DMS 273 (cell line): ENCODE results near the gene VAPB.
"Not testable (repeated sequence)": the region's sequence is repeated elsewhere in the genome, so short reads cannot be mapped to it uniquely, and the experiment has no call there.

Experiments
- DNase-seq: peaks from one replicate; lab custom pipeline; 2025; ENCODE audit not compliant: unreplicated experiment; lab: John Stamatoyannopoulos, UW

VAPB gene

DNA sequence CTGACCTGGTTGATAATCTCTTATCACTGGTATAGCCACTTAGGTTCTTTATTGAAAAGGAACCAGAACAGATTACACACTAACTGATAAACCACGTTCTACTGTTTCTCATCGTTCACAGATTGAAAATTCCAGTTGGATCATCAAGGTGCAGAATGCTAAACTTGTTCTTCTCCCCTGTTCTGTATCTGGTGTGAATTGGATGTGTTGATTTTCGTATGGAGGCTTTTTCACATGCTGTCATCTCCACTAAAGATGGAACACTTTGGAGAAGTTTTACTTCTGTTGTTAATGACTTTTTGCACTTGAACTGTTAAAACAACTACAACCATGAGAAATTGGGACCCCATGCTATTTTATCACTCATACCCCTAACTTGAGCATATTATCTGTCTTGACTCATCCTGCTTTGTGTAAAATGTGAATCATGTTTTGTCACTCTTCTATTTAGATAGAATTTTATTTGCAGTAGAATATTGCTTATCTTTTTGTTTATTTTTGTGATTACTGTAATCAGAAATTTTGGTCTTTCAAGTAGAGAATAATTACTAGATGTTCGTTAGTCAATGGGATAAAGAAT, 17.5 kb downstream of the VAPB start:
- DNase-seq, result no peak

DNA sequence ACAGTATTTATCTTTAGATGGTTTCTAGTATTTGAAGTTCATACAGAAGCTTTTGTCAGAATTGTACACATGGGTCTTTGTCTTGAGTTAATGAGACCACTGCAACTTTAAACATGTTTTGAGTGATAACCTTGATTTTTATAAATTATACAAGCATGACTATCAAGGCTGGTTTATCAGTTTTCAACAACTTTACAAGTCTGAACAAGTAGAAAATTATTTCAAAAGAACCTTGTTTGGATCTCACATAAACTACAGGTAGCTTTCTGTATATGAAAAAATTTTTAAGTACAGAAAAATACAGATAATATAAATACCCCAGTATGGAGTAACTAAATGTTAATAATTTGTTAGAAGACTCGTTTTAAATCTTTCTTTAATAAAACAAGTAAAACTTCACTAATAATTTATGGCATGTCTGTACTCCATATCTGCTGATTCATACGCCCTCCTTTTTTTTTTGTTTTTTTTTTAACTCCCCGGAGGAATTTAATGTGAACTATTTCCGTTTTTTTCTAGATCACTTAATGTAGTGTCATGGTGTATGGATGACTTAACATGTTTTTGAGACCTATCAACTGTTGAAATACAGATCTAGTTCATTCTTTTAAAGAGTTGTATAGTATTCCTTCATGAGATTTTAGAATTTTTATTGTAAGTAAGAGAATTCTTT, 18.3 kb downstream of the VAPB start:
- no peak for DNase-seq

DNA sequence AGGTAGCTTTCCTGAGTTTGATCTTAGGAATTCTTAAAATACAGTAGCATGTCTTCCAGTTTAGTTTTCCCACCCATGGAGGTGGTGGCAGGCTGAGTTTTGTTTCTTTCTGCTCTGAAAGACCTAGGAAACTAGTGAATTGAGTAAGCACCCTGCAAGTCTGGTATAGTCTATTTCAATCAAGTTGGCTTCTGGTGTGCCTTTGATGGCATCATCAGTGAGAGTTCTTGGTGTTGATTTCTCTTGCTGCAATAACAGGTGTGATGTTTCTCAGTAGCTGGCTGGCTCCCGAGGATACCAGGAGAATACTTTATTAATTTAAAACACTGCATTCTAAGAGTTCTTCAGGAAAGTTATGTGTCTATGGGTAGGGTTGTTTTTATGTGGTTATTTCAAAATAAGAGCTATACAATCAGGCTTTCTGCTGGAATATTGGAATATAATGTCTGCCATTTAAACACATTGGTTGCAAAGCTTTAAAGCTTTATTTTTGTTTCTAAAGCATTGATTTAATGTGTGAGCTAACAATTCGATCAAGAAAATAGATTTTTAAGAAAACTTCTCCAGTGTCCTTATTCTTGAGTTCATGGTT, 19.0 kb downstream of the VAPB start:
- DNase-seq, result no peak

DNA sequence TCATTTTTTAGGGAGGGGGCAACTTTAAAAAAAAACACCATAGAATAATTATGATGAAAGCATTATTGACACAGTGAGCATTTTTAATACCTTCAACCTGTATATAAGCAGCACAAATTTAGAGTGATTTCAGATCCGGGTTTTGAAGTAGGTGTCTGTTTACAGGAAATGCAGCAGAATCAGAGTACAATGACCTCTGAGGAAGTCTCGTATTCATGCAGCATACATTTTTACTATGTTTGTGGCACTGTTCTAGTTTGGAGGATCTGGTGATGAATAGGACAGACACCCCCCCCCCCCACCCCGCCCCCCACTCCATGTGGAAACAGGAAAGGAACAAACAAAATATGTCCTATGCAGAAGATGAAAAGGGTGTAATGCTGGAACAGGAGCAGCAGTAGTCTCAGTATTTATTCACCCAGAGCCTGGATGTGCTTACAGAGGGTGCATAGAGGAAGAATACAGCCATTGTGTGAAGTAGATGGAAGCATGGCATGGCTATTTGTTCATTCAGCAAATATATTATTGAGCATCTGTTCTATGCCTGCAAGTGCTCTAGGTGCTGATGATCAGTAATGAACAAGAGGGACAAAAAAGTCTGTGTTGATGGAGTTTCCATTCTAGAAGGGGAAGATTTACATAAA, 19.7 kb downstream of the VAPB start:
- no peak for DNase-seq

DNA sequence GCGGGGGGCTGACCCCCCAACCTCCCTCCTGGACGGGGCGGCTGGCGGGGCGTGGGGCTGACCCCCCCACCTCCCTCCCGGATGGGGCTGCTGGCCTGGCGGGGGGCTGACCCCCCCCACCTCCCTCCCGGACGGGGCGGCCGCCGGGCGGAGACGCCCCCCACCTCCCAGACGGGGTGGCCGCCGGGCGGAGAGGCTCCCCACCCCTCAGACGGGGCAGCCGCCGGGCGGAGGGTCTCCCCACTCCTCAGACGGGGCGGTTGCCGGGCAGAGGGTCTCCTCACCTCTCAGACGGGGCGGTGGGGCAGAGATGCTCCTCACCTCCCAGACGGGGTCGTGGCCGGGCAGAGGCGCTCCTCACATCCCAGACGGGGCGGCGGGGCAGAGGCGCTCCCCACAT, 25.2 kb downstream of the VAPB start:
- not testable (repeated sequence) for DNase-seq

DNA sequence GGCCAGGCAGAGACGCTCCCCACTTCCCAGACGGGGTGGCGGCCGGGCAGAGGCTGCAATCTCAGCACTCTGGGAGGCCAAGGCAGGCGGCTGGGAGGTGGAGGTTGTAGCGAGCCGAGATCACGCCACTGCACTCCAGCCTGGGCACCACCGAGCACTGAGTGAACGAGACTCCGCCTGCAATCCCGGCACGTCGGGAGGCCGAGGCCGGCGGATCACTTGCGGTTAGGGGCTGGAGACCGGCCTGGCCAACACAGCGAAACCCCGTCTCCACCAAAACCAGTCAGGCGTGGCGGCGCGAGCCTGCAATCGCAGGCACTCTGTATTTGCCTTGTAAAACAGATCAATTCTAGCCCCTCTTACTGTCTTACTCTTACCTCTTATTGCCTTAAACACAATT, 25.8 kb downstream of the VAPB start:
- DNase-seq, result not testable (repeated sequence)

DNA sequence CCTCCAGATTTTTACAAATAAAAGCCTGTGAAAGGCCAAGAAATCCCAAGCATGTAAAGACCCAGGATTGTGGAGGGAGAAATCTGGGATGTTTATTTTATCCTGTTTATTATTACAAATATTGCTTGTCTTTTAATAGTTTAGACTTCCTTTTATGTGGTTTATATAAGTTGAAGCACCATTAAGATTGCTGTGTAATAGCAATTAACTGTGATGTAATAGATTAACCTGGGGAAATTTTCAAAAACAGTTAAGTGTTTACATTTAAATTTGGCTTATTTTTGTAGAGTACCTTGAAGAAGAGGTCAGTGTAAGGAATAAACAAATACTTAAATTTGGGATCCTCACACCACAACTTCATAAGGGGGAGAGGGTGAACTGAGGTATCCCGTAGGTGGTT, 27.0 kb downstream of the VAPB start:
- no peak for DNase-seq

DNA sequence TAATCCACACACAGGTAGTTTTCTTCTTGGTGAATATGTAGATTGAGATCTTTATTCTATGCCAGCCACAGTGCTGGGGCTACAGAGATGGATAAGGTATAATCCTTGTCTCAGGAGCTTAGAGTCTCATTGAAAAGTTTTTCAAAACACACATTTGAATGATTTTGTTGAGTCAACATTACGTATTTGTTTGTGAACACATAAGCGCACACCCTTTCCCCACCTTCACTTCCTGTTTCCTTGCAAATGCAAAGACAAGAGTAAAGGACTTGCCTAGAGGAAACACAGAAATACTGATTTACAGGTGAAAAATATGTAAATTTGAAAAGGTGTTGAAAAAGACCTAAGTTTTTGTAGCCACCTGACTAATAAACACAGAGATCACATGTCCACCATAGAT, 27.8 kb downstream of the VAPB start:
- DNase-seq, result no peak

DNA sequence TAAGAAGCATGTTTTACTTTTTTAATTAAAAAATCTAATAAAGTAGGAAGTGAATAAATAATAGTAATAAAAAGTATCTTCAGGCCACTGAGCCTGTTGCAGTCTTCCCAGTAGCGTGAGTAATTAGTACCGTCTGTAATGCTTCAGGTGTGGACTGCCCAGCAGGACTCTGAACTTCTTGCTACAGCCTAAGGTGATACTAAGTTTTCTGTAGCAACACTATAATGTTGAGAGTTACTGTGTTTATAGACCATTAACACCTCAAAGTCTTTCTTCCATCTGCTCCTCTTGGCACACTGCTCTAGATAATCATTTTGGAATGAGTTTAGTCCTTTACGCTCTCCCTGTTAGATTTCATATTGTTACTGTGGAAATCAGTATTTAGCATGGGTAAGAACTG, 28.4 kb downstream of the VAPB start:
- peak; percentile 33 for DNase-seq

DNA sequence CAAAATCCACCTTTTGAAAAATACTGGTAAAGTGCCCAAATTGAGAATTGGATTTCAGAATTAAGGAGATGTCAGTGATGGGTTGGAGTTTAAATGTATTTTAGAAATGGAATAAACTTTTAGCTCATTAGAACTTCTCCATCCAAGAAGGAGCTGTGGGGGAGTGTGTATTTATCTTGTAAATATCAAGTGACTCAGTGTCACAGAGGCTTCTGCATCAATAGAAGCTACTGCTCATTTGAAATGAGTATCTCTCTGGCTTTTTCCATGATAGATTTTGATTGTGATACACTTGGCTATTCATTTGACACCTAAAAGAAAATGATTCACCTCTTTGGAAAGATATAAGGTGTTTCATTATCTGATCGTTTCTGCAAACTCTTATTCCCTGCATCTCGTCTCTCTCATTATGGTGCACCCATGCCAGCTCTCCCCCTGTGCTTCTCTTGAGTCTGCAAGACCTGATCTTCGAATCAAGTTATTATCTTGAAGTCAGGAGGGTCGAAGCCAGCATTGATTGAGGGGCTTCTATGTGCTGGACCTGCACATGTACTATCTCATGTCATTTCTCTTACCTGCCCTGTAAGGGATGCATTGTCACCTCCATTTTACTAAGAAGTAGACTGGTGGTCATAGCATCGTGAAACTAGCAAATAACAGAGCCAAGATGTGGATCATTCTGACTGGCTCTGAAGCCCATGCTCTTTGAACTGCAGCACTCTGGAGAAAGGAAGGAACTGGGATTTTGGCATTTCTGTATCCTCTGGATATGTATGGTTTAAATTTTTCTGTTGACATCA, 30.1 kb downstream of the VAPB start:
- no peak for DNase-seq

DNA sequence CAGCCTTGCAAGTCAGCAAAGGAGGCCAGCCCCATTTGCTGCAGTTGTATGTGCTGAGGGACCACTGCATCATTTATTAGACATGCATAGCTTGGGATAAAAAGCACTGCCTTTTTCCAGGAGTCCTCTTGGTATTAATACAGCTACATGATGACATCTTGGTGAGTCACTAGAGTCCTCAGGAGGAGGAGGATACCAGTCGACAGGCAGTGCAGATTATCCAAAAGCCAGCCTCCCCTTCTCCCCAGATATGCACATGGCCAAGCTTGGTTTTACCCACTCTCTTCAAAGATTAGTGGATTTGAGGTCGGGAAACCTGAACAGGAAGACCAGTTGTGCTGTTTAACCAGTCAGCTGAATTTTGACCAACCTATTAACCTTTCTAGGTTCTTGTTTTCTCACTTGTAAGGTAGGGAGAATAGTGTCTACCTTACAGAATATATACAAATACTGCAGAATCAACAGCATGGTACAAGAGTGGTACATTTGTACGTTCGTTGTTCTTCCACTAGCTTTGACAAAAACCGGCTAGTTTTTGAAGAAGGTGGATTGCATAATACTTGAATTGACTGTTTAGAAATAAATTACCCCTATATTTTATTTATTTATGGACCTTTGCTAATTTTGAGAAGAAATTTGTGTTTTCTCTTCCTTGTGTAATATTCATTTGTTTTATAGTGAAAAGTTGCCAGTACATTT, 31.9 kb downstream of the VAPB start:
- DNase-seq, result no peak

DNA sequence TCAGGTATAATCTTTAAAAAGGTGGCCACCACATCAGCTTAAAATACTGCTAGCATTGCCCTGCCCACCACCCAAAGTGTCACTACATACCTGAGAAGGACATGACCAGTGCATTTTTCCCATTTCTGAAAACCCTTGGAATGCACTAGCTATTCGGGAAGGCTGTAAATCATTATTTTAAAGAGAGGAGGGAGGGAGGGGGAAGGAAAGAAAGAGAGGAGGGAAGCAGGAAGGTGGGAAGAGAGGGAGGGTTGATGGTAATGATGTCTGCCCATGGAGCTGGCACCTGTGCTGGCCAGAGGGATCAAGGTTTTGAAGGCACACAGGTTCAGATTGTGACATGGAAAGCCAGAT, 32.4 kb downstream of the VAPB start:
- DNase-seq, result no peak

DNA sequence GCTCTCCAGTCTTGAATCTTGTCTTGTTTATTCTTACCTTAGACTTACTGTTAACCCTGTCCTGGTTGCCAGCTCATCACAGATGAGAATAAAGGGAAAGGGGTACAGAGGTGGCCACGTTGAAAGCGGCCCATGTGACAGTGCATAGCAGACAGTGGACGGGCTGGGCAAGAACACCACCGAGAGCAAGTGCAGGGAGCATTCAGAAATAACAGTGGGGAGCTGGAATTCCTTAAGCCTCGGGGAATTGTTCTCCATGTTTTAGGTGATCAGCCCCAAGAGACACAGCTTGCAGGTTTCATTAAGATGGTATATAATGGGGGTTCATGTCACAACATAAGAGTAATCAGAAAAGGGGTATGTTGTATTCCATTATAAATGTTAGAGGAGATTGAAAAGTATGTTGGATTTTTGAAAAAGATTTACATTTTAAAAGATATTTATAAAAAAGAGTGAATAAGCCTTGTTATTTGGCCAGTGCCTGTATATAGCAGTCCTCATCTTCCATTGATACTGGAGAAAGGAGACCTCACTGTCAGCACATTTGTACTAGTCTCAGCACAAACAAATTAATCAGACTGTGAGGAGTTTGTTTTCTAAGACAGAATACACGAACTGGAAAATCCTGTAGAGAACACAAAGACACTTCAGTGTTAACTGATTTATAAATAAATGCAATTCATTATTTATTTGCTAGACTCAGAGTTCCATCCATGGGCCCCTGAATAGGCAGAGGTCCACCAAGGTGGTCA, 35.4 kb downstream of the VAPB start:
- DNase-seq, result no peak

DNA sequence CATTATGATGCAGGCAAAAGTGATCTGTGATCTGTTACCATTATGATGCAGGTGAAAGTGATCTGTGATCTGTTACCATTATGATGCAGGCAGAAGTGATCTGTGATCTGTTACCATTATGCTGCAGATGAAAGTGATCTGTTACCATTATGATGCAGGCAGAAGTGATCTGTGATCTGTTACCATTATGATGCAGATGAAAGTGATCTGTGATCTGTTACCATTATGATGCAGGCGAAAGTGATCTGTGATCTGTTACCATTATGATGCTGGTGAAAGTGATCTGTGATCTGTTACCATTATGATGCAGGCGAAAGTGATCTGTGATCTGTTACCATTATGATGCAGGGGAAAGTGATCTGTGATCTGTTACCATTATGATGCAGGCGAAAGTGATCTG, 38.5 kb downstream of the VAPB start:
- not testable (repeated sequence) for DNase-seq

DNA sequence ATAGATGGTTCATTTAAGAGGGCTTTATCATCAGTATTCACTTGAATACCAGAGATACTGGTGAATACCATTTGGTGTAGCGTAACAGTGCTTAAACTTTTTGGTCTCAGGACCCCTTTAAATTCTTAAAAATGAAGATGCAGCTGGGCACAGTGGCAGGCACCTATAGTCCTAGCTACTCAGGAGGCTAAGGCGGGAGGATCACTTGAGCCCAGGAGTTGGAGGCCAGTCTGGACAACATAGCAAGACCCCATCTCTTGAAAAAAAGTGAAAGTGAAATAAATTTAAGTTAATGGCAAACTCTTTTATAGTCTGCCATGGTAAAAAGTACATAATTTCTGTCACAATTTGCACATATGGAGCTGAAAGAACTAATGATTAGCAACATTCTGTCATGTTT, 39.3 kb downstream of the VAPB start:
- no peak for DNase-seq

DNA sequence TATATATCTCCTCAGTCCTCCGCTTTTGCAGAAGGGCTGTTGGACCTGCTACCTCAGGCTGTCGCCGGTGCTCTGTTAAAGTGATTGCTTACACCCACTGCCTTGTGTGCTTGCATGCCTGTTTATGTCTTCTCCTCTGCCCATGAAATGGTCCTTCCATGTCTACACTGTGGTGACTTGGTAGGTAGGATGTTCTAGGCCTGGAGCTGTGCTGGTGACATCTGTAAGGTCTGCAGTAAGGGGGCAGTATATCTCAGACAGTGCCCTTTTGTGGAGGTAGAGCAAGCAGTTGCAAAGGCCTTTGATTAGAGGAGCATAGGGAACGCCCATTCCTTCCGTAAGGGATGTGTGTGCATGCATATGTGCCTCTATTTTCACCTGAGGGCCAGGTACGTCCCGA, 40.3 kb downstream of the VAPB start:
- no peak for DNase-seq

DNA sequence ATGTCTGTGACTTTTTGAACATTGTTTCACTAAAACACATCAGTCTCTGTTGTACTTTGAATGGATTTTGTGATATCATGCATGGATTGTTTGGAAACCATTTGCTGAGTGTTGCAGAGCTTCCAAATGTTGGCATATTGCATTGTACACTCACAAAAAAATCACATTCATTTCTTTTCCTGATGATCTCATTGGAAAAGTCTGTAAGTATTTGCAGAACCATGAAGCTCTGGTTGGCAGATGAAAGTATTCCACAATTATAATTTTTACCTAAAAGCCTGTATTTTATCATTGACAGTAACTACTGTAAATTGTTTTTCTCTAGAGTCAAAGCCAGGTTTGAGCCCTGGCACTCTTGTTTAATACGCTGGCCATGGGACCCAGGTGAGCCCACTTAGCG, 42.1 kb downstream of the VAPB start:
- DNase-seq, result no peak

DNA sequence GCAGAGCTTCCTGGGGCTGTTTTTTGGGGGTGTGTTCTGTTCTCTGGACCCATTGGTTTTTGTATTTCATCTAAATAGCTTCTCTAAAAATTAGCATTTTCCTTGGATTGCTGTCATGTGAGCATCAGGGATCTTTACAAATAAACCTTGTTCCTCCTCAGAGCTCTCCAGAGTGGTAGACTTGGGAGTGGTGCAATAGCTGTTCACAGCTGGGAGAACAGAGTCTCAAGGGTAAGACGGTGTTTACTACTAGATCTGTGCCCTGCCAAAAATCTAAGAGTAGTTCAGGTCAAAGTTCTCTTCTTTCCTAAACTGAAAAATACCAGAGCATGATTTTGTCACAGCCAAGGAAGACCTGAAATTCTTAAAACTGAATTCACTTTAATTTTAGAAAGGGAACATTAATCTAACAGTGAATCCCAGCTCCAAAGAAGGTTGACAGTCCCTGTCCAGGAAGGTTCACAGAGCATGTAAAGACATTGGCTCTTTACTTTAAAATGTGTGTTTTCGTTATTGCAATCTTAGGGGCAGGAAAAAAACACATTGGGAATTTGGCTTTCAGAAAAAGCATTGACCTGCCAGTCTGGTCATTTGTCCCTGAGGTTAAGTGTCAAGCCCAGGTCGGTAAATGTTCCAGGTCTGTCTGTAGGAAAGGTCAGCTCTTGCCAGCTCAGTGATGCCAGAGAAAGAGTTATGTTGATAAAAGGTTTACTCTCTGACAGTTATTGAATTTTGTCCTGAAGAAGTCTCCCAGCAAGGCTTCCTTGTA, 43.3 kb downstream of the VAPB start:
- DNase-seq, result no peak

DNA sequence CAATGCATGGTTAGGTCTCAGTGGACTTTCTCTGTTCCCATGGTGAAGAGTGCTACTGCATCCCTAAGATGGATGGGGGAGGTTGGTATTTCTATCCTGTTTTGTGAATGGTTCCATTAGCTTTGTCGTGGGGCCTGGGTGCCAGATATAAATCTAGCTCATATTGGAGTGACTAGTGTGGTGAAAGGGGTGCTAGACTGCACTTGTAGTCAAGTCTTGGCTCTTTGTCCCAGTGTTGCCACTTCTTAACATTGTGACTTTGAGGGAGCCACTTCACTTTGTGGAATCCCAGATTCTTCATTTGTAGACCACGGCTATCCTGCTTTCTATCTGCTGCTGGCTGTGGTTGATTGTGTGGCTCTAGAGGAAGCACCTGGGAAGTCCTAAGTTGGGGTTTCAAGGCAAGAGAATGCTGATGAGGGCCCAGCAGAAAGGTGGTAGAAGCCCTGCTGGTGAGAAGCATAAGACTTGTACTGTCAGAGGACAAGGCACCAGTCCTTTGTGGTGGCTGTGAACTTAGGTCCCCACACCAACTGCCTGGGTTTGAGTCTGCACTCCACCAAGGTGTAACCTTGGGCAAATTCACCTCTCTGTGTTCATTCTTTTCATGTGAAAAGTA, 44.1 kb downstream of the VAPB start:
- no peak for DNase-seq
